SK-MEL-5 (cell line): Measurements from ENCODE around the gene LGR4. TPM values are rescaled to one million over a fixed set of nuclear protein-coding genes. Genes with fewer than 3 reads are reported as not detected.

Experiments
- small RNA-seq, 2 experiments: library from RNA; depleted of rRNA; stranded (forward); fragments of <200 nt; gene quantifications; one replicate each; pipeline ENCODE3, GENCODE V24; 2014
- total RNA-seq: library from RNA; depleted of rRNA; stranded (reverse); fragments of >200 nt; shearing (Covaris generic); gene quantifications from 2 replicates; pipeline ENCODE4 v1.2.3, GENCODE V29; 2014; rRNA removed

Gene LGR4
- total RNA-seq, 1 experiment from 2014 or later: 10.2 TPM

Small RNA genes within 50 kb of the gene (small RNA-seq; reads per million reads assigned to genes)
- gene AC100771.1 (0 reads per million in 2 experiments), gene MIR8087 (0 reads per million in 2 experiments), gene RNA5SP339 (0 to 0.10 reads per million in 2 experiments)

Other genes with a start within 250 kb of the LGR4 start
- 7.1 and 8.1 TPM in 2 replicates for gene CCDC34, start 109.6 kb downstream of the LGR4 start, total RNA-seq
- 31.1 and 31.9 TPM in 2 replicates for gene LIN7C, start 34.0 kb upstream of the LGR4 start, total RNA-seq
- gene BDNF, start 227.7 kb upstream of the LGR4 start, total RNA-seq: 0.37 and 0.66 TPM in 2 replicates